CD4-positive, alpha-beta T cell (primary cell): ENCODE data around the gene DNAH6. TPM values are rescaled to one million over a fixed set of nuclear protein-coding genes. Genes with fewer than 3 reads are reported as not detected.
A peak's percentile ranks its signal among the peaks of the same experiment; 100 is the strongest.

Source experiments
- ATAC-seq: fragments of 200-7000 bp; cut with Tn5 transposase; one replicate; pipeline ENCODE4 v1.10.0; 2022; ENCODE audit warnings: mild to moderate bottlenecking; ENCODE audit not compliant: poor library complexity
- CTCF ChIA-PET: fragments of 350-600 bp; sonication (Branson Sonifier 250); formaldehyde crosslinking; loops from one replicate; lab custom pipeline; 2021; ENCODE audit warnings: antibody characterized with exemption, inconsistent platforms; lab: Charles Lee
- POLR2A ChIA-PET: fragments of 350-600 bp; sonication (Branson Sonifier 250); formaldehyde crosslinking; loops from one replicate; lab custom pipeline; 2021; ENCODE audit warnings: antibody characterized with exemption, inconsistent platforms; lab: Charles Lee
- DNase-seq, 14 experiments: peaks; one replicate each; pipeline ENCODE4 v3.0.0-alpha.2; 2013 to 2020; ENCODE audit warnings: mixed read lengths in 2 of 14
- H3K27ac ChIP-seq, 2 donors: one replicate each; pipeline versions ENCODE4 v1.5.1 to v1.7.0; 2013; ENCODE audit warnings: low read length in 2 of 2, low read depth in 1 of 2, mild to moderate bottlenecking in 1 of 2
- H3K27me3 ChIP-seq, 2 experiments: 1 replicate in 1 of 2; 2 replicates in 1 of 2; pipeline versions ENCODE4 v1.6.1 to v1.7.0; 2013; ENCODE audit warnings: low read length in 2 of 2, control low read depth in 1 of 2, mild to moderate bottlenecking in 1 of 2, moderate library complexity in 1 of 2; ENCODE audit not compliant: insufficient read depth in 2 of 2, control insufficient read depth in 1 of 2
- H3K36me3 ChIP-seq: one replicate; pipeline ENCODE4 v1.6.1; 2013; ENCODE audit warnings: low read length, control low read depth; ENCODE audit not compliant: insufficient read depth
- H3K4me1 ChIP-seq: one replicate; pipeline ENCODE4 v1.6.1; 2013; ENCODE audit warnings: low read length, control low read depth; ENCODE audit not compliant: insufficient read depth
- H3K4me3 ChIP-seq: one replicate; pipeline ENCODE4 v1.5.1; 2013; ENCODE audit warnings: mild to moderate bottlenecking, low read length, moderate library complexity
- H3K9me3 ChIP-seq, 2 experiments: 1 replicate in 1 of 2; 2 replicates in 1 of 2; pipeline versions ENCODE4 v1.6.1 to v1.7.0; 2013; ENCODE audit warnings: low read length in 2 of 2, mild to moderate bottlenecking in 2 of 2, control low read depth in 1 of 2, moderate library complexity in 1 of 2; ENCODE audit not compliant: control insufficient read depth in 1 of 2, insufficient read depth in 1 of 2
- H3K27ac Mint-ChIP-seq: one replicate; pipeline ENCODE4 v1.8.0; 2020; ENCODE audit warnings: mixed read lengths
- H3K27me3 Mint-ChIP-seq: one replicate; pipeline ENCODE4 v1.8.0; 2021; ENCODE audit warnings: mixed read lengths
- H3K36me3 Mint-ChIP-seq: one replicate; pipeline ENCODE4 v1.8.0; 2021; ENCODE audit warnings: low read depth, mixed read lengths
- H3K4me1 Mint-ChIP-seq: one replicate; pipeline ENCODE4 v1.8.0; 2021; ENCODE audit warnings: low read depth, mixed read lengths
- H3K4me3 Mint-ChIP-seq: one replicate; pipeline ENCODE4 v1.8.0; 2020; ENCODE audit warnings: mild to moderate bottlenecking, mixed read lengths
- H3K9me3 Mint-ChIP-seq: one replicate; pipeline ENCODE4 v1.8.0; 2020; ENCODE audit warnings: mixed read lengths
- intact Hi-C, 2 experiments: fragments of 100-400 bp; cut with DNase I in 1 of 2; cut with micrococcal nuclease in 1 of 2; formaldehyde crosslinking; loops; one replicate each; pipeline versions ENCODE4 v1.15.1 to v1.9.0; 2023 to 2025; cut with DNase I, micrococcal nuclease
- total RNA-seq, 174 experiments: library from RNA in 2 of 174; stranded (reverse) in 2 of 174; gene quantifications; one replicate each; pipeline ENCODE4 v1.2.3 and lab custom pipeline; 2021 to 2026
- TF ChIP-seq, protein P1 (sequence below): fragments of 200-600 bp; IDR thresholded peaks from one replicate; pipeline ENCODE4 v1.8.0; 2022; ENCODE audit warnings: antibody characterized with exemption, mild to moderate bottlenecking

DNAH6 gene
- total RNA-seq, 2 experiments from 2014 or later, result 0.59 to 1.2 TPM

DNA sequence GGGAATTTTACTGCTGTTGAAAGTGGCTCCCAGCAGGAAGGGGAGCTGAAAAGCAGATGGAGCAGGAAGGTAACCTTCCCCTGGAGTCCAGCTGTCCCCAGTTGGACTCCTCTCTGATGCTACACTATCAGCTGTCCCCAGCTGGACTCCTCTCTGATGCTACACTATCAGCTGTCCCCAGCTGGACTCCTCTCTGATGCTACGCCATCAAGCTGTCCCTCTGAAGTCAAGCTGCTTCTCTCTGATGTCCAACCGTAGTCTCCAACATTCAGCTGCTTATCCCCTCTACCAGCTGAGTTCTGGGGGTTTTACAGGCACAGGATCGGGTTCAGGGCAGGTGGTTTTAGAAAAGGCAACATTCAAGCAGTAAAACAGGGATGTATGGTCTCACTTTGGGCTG is 37.4 kb upstream of the DNAH6 start:
- Histone ChIP-seq H3K27ac (no peak overlapping the region), H3K4me3 (no peak overlapping the region), H3K27me3 (no peaks in the 10 kb centered on the region), H3K4me1 (peaks cover 15% of the 10 kb centered on the region), H3K9me3 (peaks cover 0 to 9% of the 10 kb centered on the region in 2 experiments), H3K36me3 (no peaks in the 10 kb centered on the region)
- CTCF ChIA-PET, result no interaction called here
- DNase-seq, result no peak
- intact Hi-C loops, result no loop called here
- ATAC-seq, result no peak
- TF ChIP-seq, protein P1, sequence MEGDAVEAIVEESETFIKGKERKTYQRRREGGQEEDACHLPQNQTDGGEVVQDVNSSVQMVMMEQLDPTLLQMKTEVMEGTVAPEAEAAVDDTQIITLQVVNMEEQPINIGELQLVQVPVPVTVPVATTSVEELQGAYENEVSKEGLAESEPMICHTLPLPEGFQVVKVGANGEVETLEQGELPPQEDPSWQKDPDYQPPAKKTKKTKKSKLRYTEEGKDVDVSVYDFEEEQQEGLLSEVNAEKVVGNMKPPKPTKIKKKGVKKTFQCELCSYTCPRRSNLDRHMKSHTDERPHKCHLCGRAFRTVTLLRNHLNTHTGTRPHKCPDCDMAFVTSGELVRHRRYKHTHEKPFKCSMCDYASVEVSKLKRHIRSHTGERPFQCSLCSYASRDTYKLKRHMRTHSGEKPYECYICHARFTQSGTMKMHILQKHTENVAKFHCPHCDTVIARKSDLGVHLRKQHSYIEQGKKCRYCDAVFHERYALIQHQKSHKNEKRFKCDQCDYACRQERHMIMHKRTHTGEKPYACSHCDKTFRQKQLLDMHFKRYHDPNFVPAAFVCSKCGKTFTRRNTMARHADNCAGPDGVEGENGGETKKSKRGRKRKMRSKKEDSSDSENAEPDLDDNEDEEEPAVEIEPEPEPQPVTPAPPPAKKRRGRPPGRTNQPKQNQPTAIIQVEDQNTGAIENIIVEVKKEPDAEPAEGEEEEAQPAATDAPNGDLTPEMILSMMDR, result no peak
- Mint-ChIP-seq H3K27ac (no peak overlapping the region), H3K4me1 (peaks cover 19% of the 10 kb centered on the region), H3K9me3 (peaks cover 9% of the 10 kb centered on the region), H3K27me3 (no peaks in the 10 kb centered on the region), H3K36me3 (peaks cover 5% of the 10 kb centered on the region), H3K4me3 (no peak overlapping the region)
- POLR2A ChIA-PET, result no interaction called here

DNA sequence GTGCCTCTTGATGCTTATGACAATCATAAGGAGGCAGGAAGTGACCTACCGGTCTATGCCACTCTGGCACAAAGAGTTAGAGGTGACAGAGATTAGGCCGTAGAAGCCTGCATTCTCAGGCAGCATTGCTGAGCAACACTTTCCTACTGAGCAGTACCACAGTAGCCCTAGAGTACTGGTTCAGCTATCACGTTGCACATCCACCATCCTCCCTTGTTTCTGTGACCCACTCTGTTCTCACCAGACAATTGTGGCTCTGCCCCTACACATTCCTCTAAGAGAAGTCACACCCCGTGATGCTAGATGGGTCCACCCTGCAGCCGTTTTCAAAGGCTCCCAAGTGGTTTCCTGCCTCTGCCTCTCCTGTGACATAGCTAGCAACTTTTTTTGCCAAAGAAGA is 34.6 kb upstream of the DNAH6 start:
- H3K27ac ChIP-seq, result peak overlapping the region in 1 of 2 donors; percentile 28
- H3K4me1 ChIP-seq, result peaks cover 15% of the 10 kb centered on the region
- Mint-ChIP-seq H3K36me3 (peaks cover 5% of the 10 kb centered on the region), H3K9me3 (peaks cover 5% of the 10 kb centered on the region), H3K4me3 (peak overlapping the region; percentile 3), H3K27me3 (no peaks in the 10 kb centered on the region), H3K27ac (peak overlapping the region; percentile 84), H3K4me1 (peaks cover 19% of the 10 kb centered on the region)
- no peaks in the 10 kb centered on the region for H3K36me3 ChIP-seq
- TF ChIP-seq, protein P1, result no peak
- no peak overlapping the region for H3K4me3 ChIP-seq
- DNase-seq (peak in 8 of 14 experiments; percentile 8 to 49 (median 23)), ATAC-seq (peak; percentile 72)
- H3K27me3 ChIP-seq, result no peaks in the 10 kb centered on the region
- H3K9me3 ChIP-seq, result peaks cover 0 to 7% of the 10 kb centered on the region in 2 experiments
- CTCF ChIA-PET, result no interaction called here
- POLR2A ChIA-PET, result interaction anchor here (1.0 to 1.5 kb wide), 3 partner anchors 23 to 424 kb away, joined by 3 to 11 read pairs (median 4); partner anchors contain the start of genes SUCLG1, TMSB10 and TRABD2A
- intact Hi-C loops, result no loop called here

DNA sequence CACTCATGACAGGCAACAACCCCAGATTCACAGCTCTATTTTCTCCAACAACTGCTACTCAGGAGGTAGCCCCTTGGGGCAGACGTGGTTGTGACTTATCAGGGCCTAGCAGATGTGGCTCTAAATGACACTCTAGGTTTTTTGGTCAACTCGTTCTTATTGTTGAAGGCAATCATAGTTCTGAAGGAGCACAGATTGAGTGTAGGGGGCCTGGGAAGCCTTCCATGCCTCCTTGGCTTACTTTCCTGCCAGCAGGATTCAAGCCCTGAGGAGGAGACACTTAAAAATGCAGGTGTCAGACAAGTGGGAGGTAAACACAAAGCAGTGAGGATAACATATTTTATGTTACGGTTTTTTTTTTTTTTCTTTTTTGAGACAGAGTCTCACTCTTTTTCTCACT is 33.7 kb upstream of the DNAH6 start:
- intact Hi-C loops, result no loop called here
- ATAC-seq (no peak), DNase-seq (no peak)
- ChIA-PET CTCF (no interaction called here), POLR2A (interaction anchor here (1.1 to 1.5 kb wide), 2 partner anchors 23 to 398 kb away, joined by 4 to 11 read pairs; partner anchors contain the start of genes SUCLG1 and TRABD2A)
- no peak overlapping the region for H3K4me3 Mint-ChIP-seq
- H3K9me3 ChIP-seq, result peaks cover 0 to 3% of the 10 kb centered on the region in 2 experiments
- H3K27me3 ChIP-seq, result no peaks in the 10 kb centered on the region
- peak overlapping the region in 1 of 2 donors; percentile 28 for H3K27ac ChIP-seq
- TF ChIP-seq, protein P1, result no peak
- peaks cover 15% of the 10 kb centered on the region for H3K4me1 ChIP-seq
- peaks cover 3% of the 10 kb centered on the region for H3K9me3 Mint-ChIP-seq
- H3K36me3 Mint-ChIP-seq, result peaks cover 3% of the 10 kb centered on the region
- H3K4me1 Mint-ChIP-seq, result peaks cover 19% of the 10 kb centered on the region
- peak overlapping the region; percentile 84 for H3K27ac Mint-ChIP-seq
- no peaks in the 10 kb centered on the region for H3K36me3 ChIP-seq
- H3K27me3 Mint-ChIP-seq, result no peaks in the 10 kb centered on the region
- no peak overlapping the region for H3K4me3 ChIP-seq
